Stimulated activated CD4-positive, alpha-beta T cell treated with anti-CD3 and anti-CD28 coated beads, TNF-alpha, amount 100 ng/mL, for 48 hours (primary cell): ENCODE results near the gene CTNND1.
"Not testable (repeated sequence)": the region's sequence is repeated elsewhere in the genome, so short reads cannot be mapped to it uniquely, and the experiment has no call there.

Source experiments
- DNase-seq, 3 donors: peaks; one replicate each; pipeline ENCODE4 v3.0.0-alpha.2; 2020; ENCODE audit warnings: low read depth in 3 of 3

CTNND1 gene

GRCh38 chr11:57791321-57792059 lies 29.9 kb downstream of the CTNND1 start:
- no peak for DNase-seq

GRCh38 chr11:57792060-57792541 lies 30.5 kb downstream of the CTNND1 start:
- DNase-seq, result peak; percentile 49 to 65 (median 62)

- no peak for DNase-seq
These were observed 31.3 kb downstream of the CTNND1 start for GRCh38 chr11:57792870-57793269.

- no peak for DNase-seq
These were observed 31.9 kb downstream of the CTNND1 start for GRCh38 chr11:57793351-57794115.

- DNase-seq, result no peak
These were observed 37.4 kb downstream of the CTNND1 start for GRCh38 chr11:57798905-57799559.

GRCh38 chr11:57800444-57801182 lies 39.0 kb downstream of the CTNND1 start:
- DNase-seq, result no peak

GRCh38 chr11:57801183-57801485 lies 39.5 kb downstream of the CTNND1 start:
- DNase-seq, result no peak

- DNase-seq, result no peak
These were observed 40.8 kb downstream of the CTNND1 start for GRCh38 chr11:57802411-57802810.

GRCh38 chr11:57804466-57804865 lies 42.9 kb downstream of the CTNND1 start:
- DNase-seq, result no peak

GRCh38 chr11:57805780-57806179 lies 44.2 kb downstream of the CTNND1 start:
- no peak for DNase-seq

GRCh38 chr11:57812634-57813033 lies 51.0 kb downstream of the CTNND1 start:
- DNase-seq, result no peak

GRCh38 chr11:57815476-57815875 lies 53.9 kb downstream of the CTNND1 start:
- DNase-seq, result no peak

- no peak for DNase-seq
These were observed 54.3 kb downstream of the CTNND1 start for GRCh38 chr11:57815877-57816276.

GRCh38 chr11:57818812-57819211 lies 57.2 kb downstream of the CTNND1 start:
- DNase-seq, result no peak

GRCh38 chr11:57819252-57819979 lies 57.8 kb downstream of the CTNND1 start:
- DNase-seq, result no peak

- no peak for DNase-seq
These were observed 62.3 kb downstream of the CTNND1 start for GRCh38 chr11:57823859-57824258.

- DNase-seq, result no peak
These were observed 73.2 kb downstream of the CTNND1 start for GRCh38 chr11:57834852-57835251.

GRCh38 chr11:57838609-57839008 lies 77.0 kb downstream of the CTNND1 start:
- not testable (repeated sequence) for DNase-seq

GRCh38 chr11:57842873-57843272 lies 81.3 kb downstream of the CTNND1 start:
- DNase-seq, result no peak

GRCh38 chr11:57867966-57868365 lies 106.4 kb downstream of the CTNND1 start:
- DNase-seq, result no peak

- DNase-seq, result no peak
These were observed 106.9 kb downstream of the CTNND1 start for GRCh38 chr11:57868491-57868890.
